H1 (cell line): Measurements from ENCODE around the gene IQGAP1. TPM values are rescaled to one million over a fixed set of nuclear protein-coding genes. Genes with fewer than 3 reads are reported as not detected.

Source experiments
- CTCF ChIA-PET: fragments of 300-600 bp; sonication (Branson Sonifier 250); formaldehyde crosslinking; loops from one replicate; lab custom pipeline; 2021; ENCODE audit not compliant: partially characterized antibody; lab: Charles Lee
- POLR2A ChIA-PET: fragments of 300-600 bp; sonication (Branson Sonifier 250); formaldehyde crosslinking; loops from one replicate; lab custom pipeline; 2021; ENCODE audit warnings: inconsistent platforms; ENCODE audit not compliant: partially characterized antibody; lab: Charles Lee
- DNase-seq, 2 experiments: peaks; one replicate each; pipeline versions ENCODE4 v3.0.0 to v3.0.0-alpha.2; 2010 to 2022; ENCODE audit warnings: low spot score in 2 of 2, low read depth in 1 of 2, mixed read lengths in 1 of 2
- FAIRE-seq: peaks from 2 replicates; lab custom pipeline; 2011; peaks lifted over from hg19 to GRCh38; lab: Jason Lieb, UNC
- H2AFZ ChIP-seq: 2 replicates; pipeline ENCODE4 v1.8.1; 2012; ENCODE audit warnings: low read length, inconsistent platforms
- H2AK5ac ChIP-seq: 2 replicates; pipeline ENCODE4 v1.6.1; 2013; ENCODE audit warnings: low read depth, low read length
- H2BK120ac ChIP-seq: replicated peaks from 2 replicates; pipeline ENCODE3; 2013; ENCODE audit warnings: low read depth, low read length, inconsistent platforms
- H2BK12ac ChIP-seq: 2 replicates; pipeline ENCODE4 v1.6.1; 2013; ENCODE audit warnings: low read depth, low read length
- H2BK15ac ChIP-seq: 2 replicates; pipeline ENCODE4 v1.6.1; 2013; ENCODE audit warnings: low read length
- H2BK20ac ChIP-seq: 2 replicates; pipeline ENCODE4 v1.6.1; 2013; ENCODE audit warnings: low read length
- H2BK5ac ChIP-seq: 2 replicates; pipeline ENCODE4 v1.6.1; 2013; ENCODE audit warnings: low read depth, low read length
- H3K14ac ChIP-seq: 2 replicates; pipeline ENCODE4 v1.6.1; 2013; ENCODE audit warnings: inconsistent platforms; ENCODE audit not compliant: insufficient read length
- H3K18ac ChIP-seq: 2 replicates; pipeline ENCODE4 v1.6.1; 2013; ENCODE audit warnings: low read length; ENCODE audit errors: extremely low read depth
- H3K23ac ChIP-seq: 2 replicates; pipeline ENCODE4 v1.6.1; 2013; ENCODE audit warnings: inconsistent platforms; ENCODE audit not compliant: insufficient read length
- H3K23me2 ChIP-seq: 2 replicates; pipeline ENCODE4 v1.6.1; 2013; ENCODE audit warnings: low read depth, low read length
- H3K27ac ChIP-seq: 2 replicates; pipeline ENCODE4 v1.6.1; 2011; ENCODE audit warnings: low read depth, low read length, inconsistent platforms
- H3K27me3 ChIP-seq, 4 experiments: replicated peaks in 1 of 4; 1 replicate in 1 of 4; 2 replicates in 3 of 4; pipeline versions ENCODE4 v1.6.1 to v1.8.1; 2011 to 2013; ENCODE audit warnings: low read length in 3 of 4, mild to moderate bottlenecking in 3 of 4, inconsistent platforms in 2 of 4, mixed read lengths in 2 of 4, moderate library complexity in 1 of 4; ENCODE audit not compliant: control insufficient read depth in 3 of 4, insufficient read depth in 3 of 4; ENCODE audit errors: extremely low read depth in 1 of 4
- H3K36me3 ChIP-seq, 4 experiments: 2 replicates each; pipeline versions ENCODE4 v1.6.1 to v1.8.1; 2011 to 2013; ENCODE audit warnings: mild to moderate bottlenecking in 4 of 4, low read length in 3 of 4, moderate library complexity in 2 of 4, control low read depth in 1 of 4, inconsistent platforms in 1 of 4; ENCODE audit not compliant: insufficient read depth in 4 of 4, control insufficient read depth in 2 of 4
- H3K4ac ChIP-seq: replicated peaks from 2 replicates; pipeline ENCODE3; 2013; ENCODE audit warnings: low read length, low read depth, mixed read lengths, inconsistent platforms; ENCODE audit not compliant: insufficient read length
- H3K4me1 ChIP-seq, 4 experiments: replicated peaks in 1 of 4; 1 replicate in 1 of 4; 2 replicates in 3 of 4; pipeline versions ENCODE4 v1.6.1 to v1.8.1; 2011 to 2013; ENCODE audit warnings: low read length in 3 of 4, inconsistent platforms in 2 of 4, mixed read lengths in 1 of 4; ENCODE audit not compliant: insufficient read depth in 4 of 4, control insufficient read depth in 3 of 4
- H3K4me2 ChIP-seq, 2 experiments: 2 replicates each; pipeline versions ENCODE4 v1.6.1 to v1.8.1; 2011 to 2013; ENCODE audit warnings: low read depth in 2 of 2, low read length in 2 of 2, control low read depth in 1 of 2, inconsistent platforms in 1 of 2, mild to moderate bottlenecking in 1 of 2; ENCODE audit not compliant: insufficient read depth in 1 of 2
- H3K4me3 ChIP-seq, 4 experiments: fragments of 200-600, 300-600 bp in 1 of 4; sonication (generic), shearing (Covaris generic), sonication (Bioruptor Twin) in 1 of 4; 2 replicates each; pipeline versions ENCODE4 v1.5.1 to v1.8.1; 2011 to 2016; ENCODE audit warnings: low read length in 4 of 4, low read depth in 3 of 4, control low read depth in 2 of 4, inconsistent platforms in 2 of 4, mild to moderate bottlenecking in 2 of 4, mixed read lengths in 1 of 4, moderate library complexity in 1 of 4; ENCODE audit not compliant: insufficient read depth in 2 of 4; ENCODE audit errors: extremely low read depth in 1 of 4
- H3K56ac ChIP-seq: replicated peaks from 2 replicates; pipeline ENCODE3; 2013; ENCODE audit warnings: low read depth, mild to moderate bottlenecking, mixed read lengths, low read length, inconsistent platforms; ENCODE audit not compliant: insufficient read length
- H3K79me1 ChIP-seq: 2 replicates; pipeline ENCODE4 v1.6.1; 2013; ENCODE audit warnings: low read depth, low read length, control low read depth
- H3K79me2 ChIP-seq, 2 experiments: 2 replicates each; pipeline versions ENCODE4 v1.6.1 to v1.8.1; 2012 to 2013; ENCODE audit warnings: low read length in 2 of 2, mild to moderate bottlenecking in 2 of 2, inconsistent platforms in 1 of 2; ENCODE audit not compliant: insufficient read depth in 2 of 2, control insufficient read depth in 1 of 2
- H3K9ac ChIP-seq, 4 experiments: replicated peaks in 1 of 4; 1 replicate in 1 of 4; 2 replicates in 3 of 4; pipeline versions ENCODE4 v1.6.1 to v1.8.1; 2011 to 2013; ENCODE audit warnings: low read depth in 3 of 4, low read length in 3 of 4, control low read depth in 2 of 4, mild to moderate bottlenecking in 2 of 4, moderate library complexity in 2 of 4, inconsistent platforms in 1 of 4; ENCODE audit errors: extremely low read depth in 1 of 4
- H3K9me3 ChIP-seq, 2 experiments: 2 replicates each; pipeline versions ENCODE4 v1.6.1 to v1.8.1; 2012 to 2013; ENCODE audit warnings: mild to moderate bottlenecking in 2 of 2, moderate library complexity in 2 of 2, control low read depth in 1 of 2, inconsistent platforms in 1 of 2, low read depth in 1 of 2, low read length in 1 of 2, mixed read lengths in 1 of 2; ENCODE audit not compliant: insufficient read depth in 2 of 2
- H4K20me1 ChIP-seq, 2 experiments: replicated peaks in 1 of 2; 2 replicates each; pipeline versions ENCODE3 to v1.8.1; 2011 to 2013; ENCODE audit warnings: inconsistent platforms in 2 of 2, low read length in 2 of 2, mild to moderate bottlenecking in 1 of 2; ENCODE audit not compliant: insufficient read depth in 2 of 2, control insufficient read depth in 1 of 2
- H4K5ac ChIP-seq: 2 replicates; pipeline ENCODE4 v1.6.1; 2013; ENCODE audit warnings: low read length, low read depth, mixed read lengths, inconsistent platforms; ENCODE audit not compliant: insufficient read length
- H4K8ac ChIP-seq: 2 replicates; pipeline ENCODE4 v1.8.0; 2013; ENCODE audit warnings: mild to moderate bottlenecking, moderate library complexity, low read length, inconsistent platforms; ENCODE audit not compliant: insufficient read depth; ENCODE audit errors: extremely low read depth
- H4K91ac ChIP-seq: replicated peaks from 2 replicates; pipeline ENCODE3; 2013; ENCODE audit warnings: low read length, mixed read lengths, inconsistent platforms; ENCODE audit not compliant: insufficient read length
- ATF3 ChIP-seq: IDR thresholded peaks from 2 replicates; pipeline ENCODE4 v1.6.1; 2011; ENCODE audit warnings: low read depth, mild to moderate bottlenecking, low read length; ENCODE audit not compliant: insufficient read depth
- EGR1 ChIP-seq: IDR thresholded peaks from 2 replicates; pipeline ENCODE4 v1.6.1; 2011; ENCODE audit warnings: low read depth, low read length, borderline replicate concordance
- EZH2 ChIP-seq: fragments of 200-600 bp; sonication (generic); IDR thresholded peaks from 2 replicates; pipeline ENCODE4 v1.7.1; 2012; ENCODE audit warnings: low read depth, mild to moderate bottlenecking, moderate library complexity, low read length, inconsistent platforms; ENCODE audit not compliant: severe bottlenecking
- JUND ChIP-seq: IDR thresholded peaks from 2 replicates; pipeline ENCODE4 v1.6.1; 2011; ENCODE audit warnings: mild to moderate bottlenecking, improper control_type of control experiment, low read length
- KDM4A ChIP-seq: IDR thresholded peaks from one replicate; pipeline ENCODE4 v1.7.1; 2012; ENCODE audit warnings: low read depth, mild to moderate bottlenecking, moderate library complexity, low read length, inconsistent platforms; ENCODE audit not compliant: severe bottlenecking
- KDM5A ChIP-seq: fragments of 200-600 bp; IDR thresholded peaks from 2 replicates; pipeline ENCODE4 v1.7.1; 2012; ENCODE audit warnings: mild to moderate bottlenecking, low read length, inconsistent platforms, mixed read lengths
- RBBP5 ChIP-seq: IDR thresholded peaks from 2 replicates; pipeline ENCODE4 v1.7.1; 2012; ENCODE audit warnings: low read depth, mild to moderate bottlenecking, inconsistent platforms, low read length, moderate library complexity, borderline replicate concordance
- TAF1 ChIP-seq: IDR thresholded peaks from 2 replicates; pipeline ENCODE4 v1.6.1; 2011; ENCODE audit warnings: mild to moderate bottlenecking, low read depth, low read length
- TAF7 ChIP-seq: optimal IDR thresholded peaks from 2 replicates; pipeline ENCODE3; 2011; ENCODE audit warnings: low read depth, mild to moderate bottlenecking, inconsistent platforms, low read length, moderate library complexity, borderline replicate concordance
- WGBS, 2 experiments: shearing (Covaris generic) in 1 of 2; methylation state at CpG; one replicate each; pipeline versions ENCODE4 v1.1.6 to v1.1.7; 2013 to 2015; ENCODE audit warnings: low lambda C conversion rate in 2 of 2, mixed read lengths in 2 of 2, inconsistent platforms in 1 of 2, low coverage in 1 of 2, missing lambda C conversion rate in 1 of 2; ENCODE audit not compliant: insufficient replicate concordance in 2 of 2, insufficient coverage in 1 of 2, insufficient read length in 1 of 2; ENCODE audit errors: extremely low coverage in 1 of 2, missing lambda C conversion rate in 1 of 2; 5-methylcytosine and 5-hydroxymethylcytosine counted together
- polyA plus RNA-seq, 7 experiments: library from polyadenylated mRNA; depleted of rRNA in 3 of 7; stranded (reverse) in 5 of 7; unstranded in 2 of 7; fragments of >200 nt in 5 of 7; fragments of 200-250 nt in 2 of 7; gene quantifications; 1 replicate in 5 of 7; 2 replicates in 1 of 7; 4 replicates in 1 of 7; pipeline versions ENCODE4 v1.2.1 to v1.2.3, GENCODE V29; 2011 to 2013; ENCODE audit warnings: missing spikeins in 2 of 7, mixed read lengths in 2 of 7
- total RNA-seq: library from RNA; stranded (reverse); fragmentation: NEBNext Ultra II Directional; extraction: Animal tissue kit (Norgen Biotek cat#: 25700); gene quantifications from 2 replicates; pipeline ENCODE4 v1.2.1, GENCODE V29; 2021

Gene IQGAP1
- total and polyA plus RNA-seq, 2 of the 8 experiments (the other 6 are each of a cell fraction or from before 2014, with no cell fraction given), result 56.0 to 138 TPM

- no peak overlapping the region for H3K27ac ChIP-seq
- no peak overlapping the region for H4K91ac ChIP-seq
- no peaks in the 10 kb centered on the region for H3K9me3 ChIP-seq
- POLR2A ChIA-PET, result interaction anchor here (0.9 kb wide), 1 partner anchor 42 kb away, joined by 4 read pairs; no protein-coding TSS in a partner anchor
- H3K79me1 ChIP-seq, result no peaks in the 10 kb centered on the region
- H3K4me3 ChIP-seq, result no peak overlapping the region
- 98% methylated on average over 2 of the region's 2 CpGs; no CpG with 5 or more reads in 1 of the 2 experiments for WGBS, 2 experiments
- no peak overlapping the region for H2BK12ac ChIP-seq
- H3K56ac ChIP-seq, result no peak overlapping the region
- no peak overlapping the region for H3K23ac ChIP-seq
- DNase-seq, result no peak
- peaks cover 6 to 43% (median 20%) of the 10 kb centered on the region in 4 experiments for H3K36me3 ChIP-seq
- H2BK120ac ChIP-seq, result no peak overlapping the region
- no peak overlapping the region for H2BK20ac ChIP-seq
- no peak overlapping the region for H3K4me2 ChIP-seq
- no peak overlapping the region for H4K8ac ChIP-seq
- H3K23me2 ChIP-seq, result no peaks in the 10 kb centered on the region
- no peak for FAIRE-seq
- H3K4me1 ChIP-seq, result no peaks in the 10 kb centered on the region
- H3K27me3 ChIP-seq, result no peaks in the 10 kb centered on the region
- H2BK5ac ChIP-seq, result no peak overlapping the region
- no peak overlapping the region for H2BK15ac ChIP-seq
- H4K20me1 ChIP-seq, result no peaks in the 10 kb centered on the region
- no peak overlapping the region for H3K14ac ChIP-seq
- TF ChIP-seq RBBP5 (no peak), EGR1 (no peak), KDM5A (no peak), JUND (no peak), TAF1 (no peak), ATF3 (no peak), TAF7 (no peak), KDM4A (no peak), EZH2 (no peak)
- no peak overlapping the region for H3K18ac ChIP-seq
- H4K5ac ChIP-seq, result no peak overlapping the region
- no peak overlapping the region for H3K9ac ChIP-seq
- H3K4ac ChIP-seq, result no peak overlapping the region
- H3K79me2 ChIP-seq, result no peaks in the 10 kb centered on the region
- CTCF ChIA-PET, result interaction anchor here (1.0 to 4.4 kb wide), 3 partner anchors 18 to 386 kb away, joined by 3 to 17 read pairs (median 15); no protein-coding TSS in a partner anchor
- H2AK5ac ChIP-seq, result no peak overlapping the region
- H2AFZ ChIP-seq, result no peak overlapping the region
Measured at GRCh38 chr15:90500171-90500570, 112.1 kb downstream of the IQGAP1 start.
